SK-N-SH treated with all-trans-retinoic acid at 6 μM for 48 hours (cell line): Measurements from ENCODE around the gene MIGA1.

Experiments
- ARNTL ChIP-seq: fragments of 450-650 bp; formaldehyde crosslinking; IDR thresholded peaks from 2 replicates; pipeline ENCODE4 v1.5.0; 2020; ENCODE audit warnings: low read depth, mild to moderate bottlenecking, moderate library complexity, borderline replicate concordance
- BACH2 ChIP-seq: fragments of 250-450 bp; sonication (Bioruptor Pico); IDR thresholded peaks from 2 replicates; pipeline ENCODE4 v1.9.0; 2021; ENCODE audit warnings: mild to moderate bottlenecking, borderline replicate concordance
- CREB5 ChIP-seq: fragments of 250-450 bp; sonication (Bioruptor Pico); IDR thresholded peaks from 2 replicates; pipeline ENCODE4 v1.5.1; 2020; ENCODE audit warnings: low read depth, mild to moderate bottlenecking, moderate library complexity
- ISL1 ChIP-seq: fragments of 250-450 bp; sonication (Bioruptor Pico); IDR thresholded peaks from 2 replicates; pipeline ENCODE4 v2.1.2; 2022; ENCODE audit warnings: mild to moderate bottlenecking, moderate library complexity
- PATZ1 ChIP-seq: fragments of 250-450 bp; sonication (Bioruptor Pico); IDR thresholded peaks from 2 replicates; pipeline ENCODE4 v1.8.0; 2020; ENCODE audit warnings: mild to moderate bottlenecking, moderate library complexity, borderline replicate concordance
- PPARA ChIP-seq: fragments of 250-450 bp; sonication (Bioruptor Pico); IDR thresholded peaks from 2 replicates; pipeline ENCODE4 v1.5.0; 2020; ENCODE audit warnings: mild to moderate bottlenecking, borderline replicate concordance
- RARB ChIP-seq: fragments of 250-450 bp; sonication (Bioruptor Pico); IDR thresholded peaks from 2 replicates; pipeline ENCODE4 v1.8.0; 2021; ENCODE audit warnings: mild to moderate bottlenecking, moderate library complexity
- TSHZ2 ChIP-seq: fragments of 250-450 bp; sonication (Bioruptor Pico); IDR thresholded peaks from 2 replicates; pipeline ENCODE4 v1.5.0; 2020; ENCODE audit warnings: mild to moderate bottlenecking, moderate library complexity
- ZFP3 ChIP-seq: fragments of 250-450 bp; sonication (Bioruptor Pico); IDR thresholded peaks from 2 replicates; pipeline ENCODE4 v1.5.0; 2020; ENCODE audit warnings: mild to moderate bottlenecking, moderate library complexity

- TF ChIP-seq BACH2 (CRISPR knock-in tag) = no peak
- no peak for TF ChIP-seq ZFP3 (CRISPR knock-in tag)
- TF ChIP-seq RARB (CRISPR knock-in tag) = no peak
- TF ChIP-seq ARNTL (CRISPR knock-in tag) = no peak
- TF ChIP-seq PATZ1 (CRISPR knock-in tag) = no peak
- TF ChIP-seq PPARA (CRISPR knock-in tag) = no peak
- TF ChIP-seq CREB5 (CRISPR knock-in tag) = no peak
- TF ChIP-seq TSHZ2 (CRISPR knock-in tag) = no peak
- TF ChIP-seq ISL1 (CRISPR knock-in tag) = no peak
Observed at GRCh38 chr1:77910116-77910515, 130.7 kb downstream of the MIGA1 start.
